HepG2 (cell line): ENCODE results near the gene MT1F. TPM values are rescaled to one million over a fixed set of nuclear protein-coding genes. Genes with fewer than 3 reads are reported as not detected.
A peak's percentile ranks its signal among the peaks of the same experiment; 100 is the strongest.

Experiments
- HMGXB4 ChIP-seq, 2 experiments: sonication (generic) in 1 of 2; formaldehyde crosslinking in 1 of 2; IDR thresholded peaks; 2 replicates each; pipeline versions ENCODE4 v1.4.0 to v1.6.1; 2018 to 2020; ENCODE audit warnings: missing genetic modification reagents in 2 of 2, borderline replicate concordance in 1 of 2, low read depth in 1 of 2, mild to moderate bottlenecking in 1 of 2, missing biosample characterization in 1 of 2
- KLF13 ChIP-seq: sonication (generic); formaldehyde crosslinking; IDR thresholded peaks from 2 replicates; pipeline ENCODE4 v1.4.0; 2020; ENCODE audit warnings: mild to moderate bottlenecking, missing genetic modification reagents
- PTBP1 ChIP-seq: fragments of 200-400 bp; formaldehyde crosslinking; IDR thresholded peaks from 2 replicates; pipeline ENCODE4 v1.6.1; 2018; ENCODE audit warnings: low read length, low read depth; ENCODE audit not compliant: poor library complexity, severe bottlenecking
- SNAPC4 ChIP-seq: sonication (generic); formaldehyde crosslinking; IDR thresholded peaks from 2 replicates; pipeline ENCODE4 v1.4.0; 2020; ENCODE audit warnings: mild to moderate bottlenecking, missing genetic modification reagents
- ZBTB37 ChIP-seq: sonication (generic); formaldehyde crosslinking; IDR thresholded peaks from 2 replicates; pipeline ENCODE4 v1.4.0; 2020; ENCODE audit warnings: mild to moderate bottlenecking, missing genetic modification reagents
- ZBTB40 ChIP-seq, 2 experiments: fragments of 450-650 bp in 1 of 2; sonication (generic) in 1 of 2; formaldehyde crosslinking in 1 of 2; IDR thresholded peaks; 2 replicates each; pipeline versions ENCODE4 v1.6.1 to v1.8.0; 2016 to 2022; ENCODE audit warnings: antibody characterized with exemption in 1 of 2, mild to moderate bottlenecking in 1 of 2, missing genetic modification reagents in 1 of 2
- ZNF232 ChIP-seq: sonication (generic); formaldehyde crosslinking; IDR thresholded peaks from 2 replicates; pipeline ENCODE4 v1.4.0; 2020; ENCODE audit warnings: missing genetic modification reagents, borderline replicate concordance
- ZNF431 ChIP-seq: sonication (generic); formaldehyde crosslinking; IDR thresholded peaks from 2 replicates; pipeline ENCODE4 v1.9.0; 2022; ENCODE audit warnings: missing genetic modification reagents, low read depth, mild to moderate bottlenecking, borderline replicate concordance
- polyA plus RNA-seq, 8 experiments: library from polyadenylated mRNA; depleted of rRNA in 3 of 8; stranded (reverse) in 7 of 8; unstranded in 1 of 8; fragments of >200 nt; fragmentation: Illumina TruSeq in 4 of 8; extraction: Trizol in 4 of 8; gene quantifications; 2 replicates each; pipeline versions ENCODE4 v1.2.1 to v1.2.3, GENCODE V29; 2011 to 2016; ENCODE audit warnings: low read depth in 4 of 8, missing spikeins in 1 of 8, mixed read lengths in 1 of 8; ENCODE audit not compliant: insufficient read depth in 1 of 8
- total RNA-seq, 5 experiments: library from RNA; depleted of rRNA; stranded (reverse); fragments of >200 nt; fragmentation: Illumina TruSeq; extraction: Trizol; gene quantifications; 2 replicates each; pipeline ENCODE4 v1.2.3, GENCODE V29; 2016; ENCODE audit warnings: low read depth in 1 of 5

The MT1F gene
- total and polyA plus RNA-seq, 2 of the 13 experiments (the other 11 are each of a cell fraction or from before 2014, with no cell fraction given): 1.9 to 169 TPM

GRCh38 chr16:56608043-56608875, 49.5 kb upstream of the MT1F start, which contains the start of gene MT2A (continued):
- TF ChIP-seq SNAPC4 (CRISPR knock-in tag) (no peak; the same call in 1 of the 2 replicates), ZBTB40 (IDR thresholded peaks at IDR 0.05) (no peak), ZBTB40 (CRISPR knock-in tag; IDR thresholded peaks at IDR 0.05) (peak; percentile 87), HMGXB4 (CRISPR knock-in tag; IDR thresholded peaks at IDR 0.05; ENCODE audit: borderline replicate concordance in 1 of 2, low read depth in 1 of 2) (peak; percentile 66 to 77; a peak in 3 of 4 replicates), ZNF431 (CRISPR knock-in tag) (peak; percentile 82; the same call in 1 of the 2 replicates), PTBP1 (peak; percentile 27), ZBTB37 (no peak), ZNF232 (CRISPR knock-in tag) (peak; percentile 86; the same call in 1 of the 2 replicates), KLF13 (CRISPR knock-in tag) (peak; percentile 52; the same call in 1 of the 2 replicates)
